HS-27A (cell line): ENCODE data around the gene PKHD1.
A peak's percentile ranks its signal among the peaks of the same experiment; 100 is the strongest.
"Not testable (repeated sequence)": the region's sequence is repeated elsewhere in the genome, so short reads cannot be mapped to it uniquely, and the experiment has no call there.

Experiments
- DNase-seq: peaks from one replicate; pipeline ENCODE4 v3.0.0-alpha.2; 2012; ENCODE audit warnings: low read depth, missing footprints

The PKHD1 gene

GRCh38 chr6:51927450-51927849, 160.0 kb downstream of the PKHD1 start:
- DNase-seq = no peak

GRCh38 chr6:51926125-51926524, 161.3 kb downstream of the PKHD1 start:
- DNase-seq = no peak

- not testable (repeated sequence) for DNase-seq
Observed at GRCh38 chr6:51922479-51922878, 164.9 kb downstream of the PKHD1 start.

GRCh38 chr6:51918347-51918746, 169.1 kb downstream of the PKHD1 start:
- DNase-seq = not testable (repeated sequence)

- DNase-seq = no peak
Observed at GRCh38 chr6:51915098-51915497, 172.3 kb downstream of the PKHD1 start.

- DNase-seq = no peak
Observed at GRCh38 chr6:51913265-51913664, 174.1 kb downstream of the PKHD1 start.

- no peak for DNase-seq
Observed at GRCh38 chr6:51910851-51911250, 176.6 kb downstream of the PKHD1 start.

GRCh38 chr6:51908243-51908642, 179.2 kb downstream of the PKHD1 start:
- no peak for DNase-seq

GRCh38 chr6:51901766-51902764, 185.3 kb downstream of the PKHD1 start:
- DNase-seq = no peak

GRCh38 chr6:51893366-51893765, 194.0 kb downstream of the PKHD1 start:
- DNase-seq = no peak

GRCh38 chr6:51892750-51893149, 194.7 kb downstream of the PKHD1 start:
- no peak for DNase-seq

GRCh38 chr6:51892339-51892738, 195.1 kb downstream of the PKHD1 start:
- no peak for DNase-seq

GRCh38 chr6:51891784-51892183, 195.6 kb downstream of the PKHD1 start:
- no peak for DNase-seq

GRCh38 chr6:51887859-51888258, 199.6 kb downstream of the PKHD1 start:
- DNase-seq = no peak

GRCh38 chr6:51885957-51886356, 201.5 kb downstream of the PKHD1 start:
- DNase-seq = no peak

GRCh38 chr6:51868591-51869355, 218.6 kb downstream of the PKHD1 start:
- DNase-seq = no peak

- no peak for DNase-seq
Observed at GRCh38 chr6:51866867-51867266, 220.5 kb downstream of the PKHD1 start.

GRCh38 chr6:51865996-51866395, 221.4 kb downstream of the PKHD1 start:
- no peak for DNase-seq

GRCh38 chr6:51865176-51865575, 222.2 kb downstream of the PKHD1 start:
- DNase-seq = no peak

GRCh38 chr6:51857134-51857533, 230.3 kb downstream of the PKHD1 start:
- DNase-seq = no peak

GRCh38 chr6:51856508-51856907, 230.9 kb downstream of the PKHD1 start:
- DNase-seq = no peak

- peak; percentile 43 for DNase-seq
Observed at GRCh38 chr6:51855310-51856082, 231.9 kb downstream of the PKHD1 start.
